Skeletal muscle cell (primary cell): Measurements from ENCODE around the gene SMYD4.
"Not testable (repeated sequence)": the region's sequence is repeated elsewhere in the genome, so short reads cannot be mapped to it uniquely, and the experiment has no call there.

Source experiments
- DNase-seq: peaks from one replicate; pipeline ENCODE4 v3.0.0-alpha.2; 2010; ENCODE audit warnings: low read depth
- H3K4me3 ChIP-seq: 2 replicates; pipeline ENCODE4 v1.5.1; 2011; ENCODE audit warnings: low read depth, mild to moderate bottlenecking, control low read depth, low read length, moderate library complexity

The SMYD4 gene, protein sequence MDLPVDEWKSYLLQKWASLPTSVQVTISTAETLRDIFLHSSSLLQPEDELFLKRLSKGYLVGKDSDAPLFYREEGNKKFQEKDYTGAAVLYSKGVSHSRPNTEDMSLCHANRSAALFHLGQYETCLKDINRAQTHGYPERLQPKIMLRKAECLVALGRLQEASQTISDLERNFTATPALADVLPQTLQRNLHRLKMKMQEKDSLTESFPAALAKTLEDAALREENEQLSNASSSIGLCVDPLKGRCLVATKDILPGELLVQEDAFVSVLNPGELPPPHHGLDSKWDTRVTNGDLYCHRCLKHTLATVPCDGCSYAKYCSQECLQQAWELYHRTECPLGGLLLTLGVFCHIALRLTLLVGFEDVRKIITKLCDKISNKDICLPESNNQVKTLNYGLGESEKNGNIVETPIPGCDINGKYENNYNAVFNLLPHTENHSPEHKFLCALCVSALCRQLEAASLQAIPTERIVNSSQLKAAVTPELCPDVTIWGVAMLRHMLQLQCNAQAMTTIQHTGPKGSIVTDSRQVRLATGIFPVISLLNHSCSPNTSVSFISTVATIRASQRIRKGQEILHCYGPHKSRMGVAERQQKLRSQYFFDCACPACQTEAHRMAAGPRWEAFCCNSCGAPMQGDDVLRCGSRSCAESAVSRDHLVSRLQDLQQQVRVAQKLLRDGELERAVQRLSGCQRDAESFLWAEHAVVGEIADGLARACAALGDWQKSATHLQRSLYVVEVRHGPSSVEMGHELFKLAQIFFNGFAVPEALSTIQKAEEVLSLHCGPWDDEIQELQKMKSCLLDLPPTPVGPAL

DNA sequence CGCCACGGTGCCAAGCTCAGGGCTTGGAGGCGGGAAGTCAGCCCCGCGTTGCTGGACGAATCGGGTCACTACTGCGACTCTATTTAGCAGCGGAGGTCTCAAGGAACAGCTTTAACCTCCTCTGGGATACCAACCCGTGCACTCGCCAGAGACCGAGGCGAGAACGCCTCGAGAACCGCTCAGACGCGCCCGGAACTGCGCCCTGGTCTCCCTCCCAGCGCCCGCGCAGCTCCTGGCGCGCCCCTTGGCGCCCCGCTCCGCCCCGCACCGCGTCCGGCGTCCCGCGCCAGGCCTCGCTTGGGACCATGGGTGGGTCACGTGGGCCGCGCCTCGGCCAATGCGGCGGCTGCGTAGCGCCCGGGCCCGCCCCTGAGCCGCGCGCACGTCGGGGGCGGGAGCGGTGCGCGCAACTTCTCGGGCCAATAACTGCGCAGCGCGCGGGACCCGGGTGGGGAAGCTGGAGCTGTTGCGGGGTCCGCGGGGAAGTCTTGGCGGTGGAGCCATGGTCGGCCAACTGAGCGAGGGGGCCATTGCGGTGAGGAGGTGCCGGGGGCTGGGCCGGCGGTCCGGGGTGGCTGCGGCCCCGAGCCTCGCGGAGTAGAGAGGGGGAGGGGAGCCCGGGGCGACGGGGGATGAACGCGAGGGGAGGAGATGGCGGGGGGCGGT lies at the start of gene SMYD4, which contains the start of gene RPA1:
SMYD4 (minus strand) TSS at position 311 of the 666 bp plus-strand sequence. CDS start 1,908 bp downstream, outside the sequence.
RPA1 (plus strand) TSS at position 414 of the 666 bp plus-strand sequence; CDS start at position 503, 89 bp downstream.
- peak; percentile 55 for DNase-seq
- peak within 1 kb of the TSS; percentile 78 for H3K4me3 ChIP-seq

DNA sequence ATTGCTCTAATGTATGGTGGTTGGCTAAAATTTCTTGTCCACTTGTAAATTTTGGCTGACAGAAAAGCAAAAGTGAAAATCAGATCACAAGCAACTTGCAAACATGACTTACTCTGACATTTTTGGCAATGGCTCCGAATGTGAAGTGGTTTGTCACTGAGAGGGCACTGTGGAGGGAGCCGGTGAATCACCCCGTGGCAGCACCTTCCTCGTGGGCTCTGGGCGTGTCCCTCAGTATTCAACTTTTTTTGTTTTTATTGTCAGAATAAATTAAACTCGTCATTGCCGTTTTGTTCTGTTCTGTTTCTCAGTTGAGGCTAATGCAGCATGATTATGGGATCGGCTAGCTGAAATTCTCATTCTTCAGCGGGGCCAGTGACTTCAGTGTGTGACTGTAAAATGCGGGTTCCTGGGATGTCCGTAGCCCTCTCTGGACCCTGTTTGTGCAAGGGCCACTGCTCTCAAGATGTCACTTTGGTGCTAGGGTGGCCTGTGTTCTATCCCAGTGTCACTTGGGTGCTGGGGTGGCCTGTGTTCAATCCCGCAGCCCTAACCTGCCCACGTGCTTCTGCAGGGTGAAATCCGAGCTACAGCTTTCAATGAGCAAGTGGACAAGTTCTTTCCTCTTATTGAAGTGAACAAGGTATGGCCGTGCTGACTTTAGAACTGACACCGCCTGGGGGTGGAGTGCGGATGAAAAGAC lies 48.9 kb upstream of the SMYD4 start:
- H3K4me3 ChIP-seq = no peak overlapping the region
- no peak for DNase-seq

GRCh38 chr17:1875597-1875996 lies 45.9 kb upstream of the SMYD4 start:
- DNase-seq = no peak
- H3K4me3 ChIP-seq = no peak overlapping the region

DNA sequence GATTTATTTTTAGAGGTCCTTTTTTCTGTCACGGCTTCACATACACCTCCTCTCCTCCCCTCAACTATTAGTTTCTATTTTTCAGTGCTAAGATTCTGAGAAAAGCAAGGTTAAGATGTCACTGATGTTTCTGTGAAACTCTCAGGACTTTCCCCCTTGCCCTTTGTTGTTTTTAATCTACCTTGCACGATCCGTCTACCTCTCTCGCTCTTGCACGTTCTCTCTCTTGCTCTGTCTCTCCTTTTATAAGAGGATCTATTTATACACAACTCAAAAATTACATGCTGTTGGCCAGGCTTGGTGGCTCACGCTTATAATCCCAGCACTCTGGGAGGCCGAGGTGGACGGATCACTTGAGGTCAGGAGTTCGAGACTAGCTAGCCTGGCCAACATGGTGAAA lies 43.7 kb upstream of the SMYD4 start:
- no peak for DNase-seq
- no peak overlapping the region for H3K4me3 ChIP-seq

DNA sequence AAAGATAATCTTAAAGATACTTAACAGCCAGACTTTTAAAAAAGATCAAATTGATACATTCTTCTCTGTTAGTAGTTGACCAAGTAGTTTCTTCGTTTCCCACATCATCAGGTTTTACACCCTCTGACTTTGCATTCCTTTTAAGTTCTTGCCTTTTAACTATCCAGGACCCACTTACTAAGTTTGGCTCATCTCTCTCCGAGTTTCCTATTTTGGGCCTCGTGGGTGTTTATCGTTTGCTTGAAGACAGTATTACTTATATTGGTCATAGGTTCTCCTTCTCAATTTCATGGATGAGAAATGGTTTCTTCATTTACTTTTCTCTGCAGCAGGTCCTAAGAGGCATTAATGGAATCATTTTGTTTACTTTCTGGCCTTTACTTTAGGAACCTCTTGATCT lies 43.3 kb upstream of the SMYD4 start:
- DNase-seq = no peak
- no peak overlapping the region for H3K4me3 ChIP-seq

DNA sequence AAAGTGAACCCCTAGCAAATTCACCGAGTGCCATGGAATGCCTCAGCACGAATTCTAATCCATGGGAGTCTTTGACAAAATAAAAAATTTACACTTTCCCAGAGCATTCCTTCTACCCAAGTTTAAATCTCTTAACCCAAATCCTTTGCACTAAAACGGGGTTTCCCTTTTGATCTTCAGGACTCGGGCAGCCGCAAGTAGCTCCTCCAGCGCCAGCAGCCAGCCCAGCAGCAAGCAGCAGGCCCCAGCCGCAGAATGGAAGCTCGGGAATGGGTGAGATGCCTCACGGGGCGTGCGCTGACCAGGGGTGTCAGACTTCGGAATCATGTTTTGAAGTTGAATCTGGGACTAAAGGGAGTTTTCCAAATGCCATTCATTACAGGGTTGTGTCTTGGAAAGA lies 42.6 kb upstream of the SMYD4 start:
- no peak overlapping the region for H3K4me3 ChIP-seq
- DNase-seq = no peak

GRCh38 chr17:1871756-1872155 lies 42.1 kb upstream of the SMYD4 start:
- H3K4me3 ChIP-seq = no peak overlapping the region
- no peak for DNase-seq

DNA sequence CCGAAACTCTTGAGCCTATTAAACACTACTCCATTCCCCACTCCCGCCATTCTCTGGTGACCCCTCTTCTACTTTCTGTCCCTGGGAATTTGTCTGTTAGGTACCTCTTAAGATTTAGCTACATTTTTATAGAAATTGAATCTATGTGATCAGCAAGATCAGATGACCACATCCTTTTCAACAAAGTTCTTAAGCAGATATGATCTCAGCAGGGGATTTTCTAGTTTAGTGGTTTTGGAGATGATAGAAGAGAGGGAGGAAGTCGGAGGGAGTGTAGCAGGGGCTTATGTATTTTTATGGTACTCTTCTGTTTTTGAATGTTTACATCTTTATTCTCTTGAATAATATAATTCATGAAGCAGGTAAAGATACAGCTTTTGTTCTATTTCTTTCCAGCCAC lies 40.9 kb upstream of the SMYD4 start:
- DNase-seq = no peak

DNA sequence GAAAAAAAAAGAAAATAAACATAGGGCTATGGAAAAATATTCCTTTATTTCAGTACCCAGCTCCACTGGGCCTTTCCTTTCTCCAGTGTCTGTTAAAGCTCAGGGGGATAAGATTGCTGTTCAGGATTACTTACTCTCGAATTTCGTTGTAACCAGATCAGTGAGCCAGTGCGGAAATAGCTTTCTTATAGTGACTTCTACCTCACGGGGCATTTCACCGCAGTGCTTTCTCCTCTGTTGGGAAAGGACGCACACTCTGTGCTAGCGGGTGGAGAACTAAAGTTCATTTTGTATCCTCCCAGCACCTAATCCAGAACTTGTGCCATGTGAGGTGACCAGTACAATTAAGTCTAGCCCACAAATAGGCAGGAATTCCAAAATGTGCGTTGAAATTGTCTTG lies 38.4 kb upstream of the SMYD4 start:
- no peak for DNase-seq
- no peak overlapping the region for H3K4me3 ChIP-seq

More for the DNA sequence above, 40.9 kb upstream of the SMYD4 start:
- no peak overlapping the region for H3K4me3 ChIP-seq

GRCh38 chr17:1867307-1867706 lies 37.6 kb upstream of the SMYD4 start:
- DNase-seq = no peak
- no peak overlapping the region for H3K4me3 ChIP-seq

- no peak for DNase-seq
- no peak overlapping the region for H3K4me3 ChIP-seq
These were observed 35.7 kb upstream of the SMYD4 start for GRCh38 chr17:1865252-1866037.

- no peak overlapping the region for H3K4me3 ChIP-seq
- DNase-seq = no peak
These were observed 31.8 kb upstream of the SMYD4 start for GRCh38 chr17:1861391-1862010.

DNA sequence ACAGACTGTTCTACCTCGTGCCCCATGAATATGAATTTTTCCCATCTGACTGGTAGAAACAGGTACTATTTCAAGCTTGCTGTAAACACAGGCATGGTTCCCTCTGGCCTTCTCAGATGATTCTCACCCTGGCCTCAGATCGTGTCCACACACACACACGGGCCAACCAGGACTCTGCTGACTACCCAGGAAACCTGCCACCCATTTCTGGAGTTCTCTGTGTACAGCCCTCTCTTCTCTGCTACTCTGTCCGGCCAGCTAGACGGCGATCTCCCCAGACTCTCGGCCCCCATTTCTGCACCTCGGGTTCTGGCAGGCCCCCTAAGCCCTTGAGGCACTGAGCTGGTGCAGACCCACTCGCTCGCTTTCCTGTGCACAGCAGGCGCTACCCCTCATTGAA lies 31.3 kb upstream of the SMYD4 start:
- no peak for DNase-seq
- H3K4me3 ChIP-seq = no peak overlapping the region

- DNase-seq, H3K4me3 ChIP-seq: not testable (repeated sequence)
These were observed 26.8 kb upstream of the SMYD4 start for GRCh38 chr17:1856462-1856861.

- no peak for DNase-seq
- H3K4me3 ChIP-seq = no peak overlapping the region
These were observed 24.0 kb upstream of the SMYD4 start for GRCh38 chr17:1853698-1854097.

DNA sequence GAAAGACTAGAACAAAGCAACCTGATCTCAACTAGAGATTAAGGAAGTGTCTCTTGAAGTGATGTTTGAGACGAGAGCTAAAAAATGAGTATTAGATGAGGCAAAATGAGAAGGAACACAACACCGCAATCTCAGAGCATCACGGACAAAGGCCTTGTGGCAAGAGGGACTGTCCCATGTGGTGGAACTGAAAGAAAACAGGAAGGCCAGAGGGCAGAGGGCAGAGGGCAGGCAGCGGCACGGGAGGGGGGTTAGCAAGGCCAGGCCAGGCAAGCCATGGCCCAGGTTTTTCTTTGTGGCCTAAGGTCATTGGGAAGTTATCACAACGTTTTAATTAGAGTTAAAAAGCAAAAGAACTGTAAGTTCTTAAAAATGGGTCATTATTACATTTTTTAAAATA lies 22.6 kb upstream of the SMYD4 start:
- no peak overlapping the region for H3K4me3 ChIP-seq
- no peak for DNase-seq

DNA sequence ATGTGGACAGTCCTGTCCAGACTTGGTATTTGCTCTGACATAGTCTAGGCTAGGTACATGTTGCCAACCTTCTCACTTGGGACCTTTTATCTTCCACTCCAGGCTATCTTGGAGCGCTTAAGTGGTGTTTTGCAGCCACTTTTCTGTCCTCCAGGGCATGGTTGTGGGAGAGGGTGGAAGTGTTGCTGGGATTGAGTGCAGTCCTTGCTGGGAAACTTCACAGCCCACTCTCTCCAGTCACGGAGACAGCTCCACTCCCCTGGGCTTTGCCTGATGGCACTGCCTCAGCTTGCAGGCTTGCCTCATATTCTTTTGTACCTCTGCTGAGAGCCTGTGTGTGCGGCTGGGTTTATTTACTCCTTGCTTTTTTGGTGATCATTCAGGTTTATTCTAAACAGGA lies 17.5 kb upstream of the SMYD4 start:
- DNase-seq = no peak

DNA sequence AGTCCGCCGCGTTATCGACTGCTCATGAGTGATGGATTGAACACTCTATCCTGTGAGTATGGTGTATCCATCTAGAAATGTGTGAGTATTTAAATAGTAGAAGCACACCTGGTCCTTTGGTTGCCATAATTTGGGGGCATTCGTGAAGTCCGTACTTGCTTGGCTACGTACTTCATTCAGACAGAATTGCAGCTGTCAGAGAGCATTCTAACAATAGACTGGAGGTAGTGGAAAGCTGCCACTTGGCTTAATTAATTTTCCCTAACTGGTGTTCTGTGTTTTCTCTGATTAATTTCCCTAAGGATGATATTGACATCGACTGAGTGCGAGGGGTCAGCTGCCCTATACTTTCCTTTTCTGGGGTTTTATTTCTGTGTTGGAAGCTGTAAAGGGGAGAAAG lies 14.2 kb upstream of the SMYD4 start:
- H3K4me3 ChIP-seq = no peak overlapping the region

More for the DNA sequence above, 17.5 kb upstream of the SMYD4 start:
- no peak overlapping the region for H3K4me3 ChIP-seq

More for the DNA sequence above, 14.2 kb upstream of the SMYD4 start:
- DNase-seq = no peak
